Measurements from ENCODE around the gene MRPL43.

The MRPL43 gene

GRCh38 chr10:101001659-101002035 is 14.3 kb upstream of the MRPL43 start:
- no peak for DNase-seq

- no peak for DNase-seq
These were observed 13.8 kb upstream of the MRPL43 start for GRCh38 chr10:101000915-101001658.

- DNase-seq: no peak
These were observed 13.0 kb upstream of the MRPL43 start for GRCh38 chr10:101000127-101000914.

- no peak for DNase-seq
These were observed 12.4 kb upstream of the MRPL43 start, which contains the start of gene LZTS2 for GRCh38 chr10:100999742-101000126. Gene LZTS2 (plus strand): TSS chr10:100999808. CDS start chr10:101002539, 2,731 bp downstream.

DNA sequence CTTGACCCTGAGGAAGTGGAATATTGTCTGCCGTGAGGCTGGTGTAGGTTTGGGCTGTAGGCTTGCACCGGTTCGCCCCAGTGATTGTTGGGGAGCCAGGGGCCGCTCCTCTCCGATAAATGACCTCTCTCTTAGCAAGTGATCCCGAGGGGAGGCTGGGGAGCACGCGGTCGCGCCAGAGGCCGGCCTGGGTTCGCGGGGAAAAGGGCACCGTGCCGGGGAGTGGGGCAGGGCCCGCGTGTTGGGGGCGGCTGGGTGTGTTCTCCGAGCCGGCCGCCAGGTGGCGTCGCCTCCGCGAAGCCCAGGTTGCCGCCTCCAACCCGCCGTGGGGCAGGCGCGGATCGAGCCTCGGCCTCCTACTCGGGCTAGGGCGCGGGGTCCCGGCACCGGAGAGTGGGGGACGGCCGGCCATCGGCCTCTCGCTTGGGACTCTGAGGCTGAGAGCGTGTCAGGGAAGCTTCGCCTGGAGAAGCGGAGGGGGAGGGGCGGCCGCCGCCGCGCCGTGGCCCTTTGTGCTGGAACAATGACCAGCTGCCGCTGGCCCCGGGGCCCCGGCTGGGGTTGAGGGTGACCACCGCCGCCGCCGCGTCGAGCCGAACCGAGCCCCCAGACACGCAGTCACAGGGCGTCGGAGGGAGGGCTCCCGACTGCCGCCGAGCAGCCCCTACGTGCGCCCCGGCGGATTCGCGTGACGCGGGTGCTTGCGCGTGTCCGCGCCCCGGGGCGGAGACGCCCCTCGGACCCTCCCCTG is 11.9 kb upstream of the MRPL43 start:
- DNase-seq: peak in 1 of 2 experiments; percentile 43

DNA sequence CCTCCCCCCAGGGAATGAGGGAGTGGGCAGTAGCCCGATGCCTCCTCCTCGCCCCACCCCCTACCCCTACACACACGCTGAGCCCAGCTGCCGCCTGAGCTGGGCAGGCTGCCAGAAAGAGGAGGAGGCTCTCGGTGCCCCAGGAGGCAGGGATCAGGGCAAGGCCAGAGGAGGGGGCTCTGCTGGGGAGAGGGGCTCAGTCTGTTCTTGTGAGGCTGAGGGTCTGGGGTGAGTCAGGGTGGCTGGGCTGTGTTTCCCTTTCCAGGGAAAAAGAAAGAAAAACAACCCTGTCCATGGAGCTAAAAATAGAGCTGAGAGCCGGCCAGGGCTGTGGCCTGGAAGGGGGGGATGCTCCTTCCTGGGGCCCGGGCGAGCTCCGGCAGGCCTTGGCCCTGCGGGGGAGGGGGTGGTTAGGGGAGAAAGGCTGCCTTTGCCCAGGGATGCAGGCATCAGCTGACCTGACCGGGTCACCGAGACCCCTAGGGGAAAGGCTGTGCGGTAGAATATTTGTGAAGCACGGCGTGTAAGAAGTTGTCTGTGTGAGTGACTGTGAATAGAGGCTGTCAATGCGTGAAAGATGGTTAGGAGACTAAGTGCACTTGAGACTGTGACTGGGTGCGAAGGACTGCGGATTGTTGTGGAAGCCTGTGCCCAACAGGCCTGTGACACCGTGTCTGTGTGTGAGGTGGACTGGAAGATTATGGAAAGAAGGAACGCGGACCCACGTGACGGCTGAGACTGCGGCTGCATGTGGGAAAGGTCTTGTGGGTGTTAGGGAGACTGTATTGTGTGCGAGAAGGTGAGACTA is 11.1 kb upstream of the MRPL43 start:
- DNase-seq: peak in 1 of 2 experiments; percentile 44

DNA sequence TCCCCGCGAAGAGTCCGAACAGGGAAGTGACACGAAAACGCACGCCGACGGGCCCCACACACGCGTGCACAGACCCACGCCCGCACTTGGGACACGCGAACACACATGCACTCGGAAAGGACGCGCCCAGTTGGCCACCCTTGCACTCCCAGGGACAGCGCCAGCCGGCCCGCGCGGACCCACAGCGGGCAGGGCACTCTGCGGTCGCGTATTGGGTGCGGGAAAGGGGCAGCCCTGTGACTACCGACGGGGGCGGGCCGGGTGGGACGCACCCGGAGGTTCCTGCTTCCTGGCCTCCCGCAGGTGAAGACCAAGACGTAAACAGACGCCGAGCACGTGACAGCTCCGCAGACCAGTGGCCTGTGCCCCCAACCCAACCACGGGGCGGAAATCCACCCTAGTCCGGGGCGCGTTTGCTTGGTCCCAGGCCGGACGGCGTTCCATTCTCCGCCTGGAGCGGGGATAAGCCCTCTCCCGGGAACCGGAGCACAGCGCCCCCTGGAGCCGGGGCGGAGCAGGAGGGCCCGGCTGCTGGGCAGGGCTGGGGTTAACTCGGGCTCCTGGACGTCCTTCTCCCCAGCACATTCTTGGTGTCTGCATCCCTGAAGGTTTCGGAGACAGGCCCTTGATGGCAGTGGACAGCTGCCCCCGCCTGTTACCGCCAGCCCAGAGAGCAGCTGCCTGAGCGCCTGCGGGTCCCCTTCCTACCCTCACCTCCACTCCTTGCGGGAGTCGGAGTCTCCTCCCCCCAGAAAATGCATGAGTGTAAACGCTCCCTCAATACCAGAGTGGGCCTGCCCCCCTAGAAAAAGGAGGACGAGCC is 10.3 kb upstream of the MRPL43 start:
- DNase-seq: peak; percentile 35 to 63

DNA sequence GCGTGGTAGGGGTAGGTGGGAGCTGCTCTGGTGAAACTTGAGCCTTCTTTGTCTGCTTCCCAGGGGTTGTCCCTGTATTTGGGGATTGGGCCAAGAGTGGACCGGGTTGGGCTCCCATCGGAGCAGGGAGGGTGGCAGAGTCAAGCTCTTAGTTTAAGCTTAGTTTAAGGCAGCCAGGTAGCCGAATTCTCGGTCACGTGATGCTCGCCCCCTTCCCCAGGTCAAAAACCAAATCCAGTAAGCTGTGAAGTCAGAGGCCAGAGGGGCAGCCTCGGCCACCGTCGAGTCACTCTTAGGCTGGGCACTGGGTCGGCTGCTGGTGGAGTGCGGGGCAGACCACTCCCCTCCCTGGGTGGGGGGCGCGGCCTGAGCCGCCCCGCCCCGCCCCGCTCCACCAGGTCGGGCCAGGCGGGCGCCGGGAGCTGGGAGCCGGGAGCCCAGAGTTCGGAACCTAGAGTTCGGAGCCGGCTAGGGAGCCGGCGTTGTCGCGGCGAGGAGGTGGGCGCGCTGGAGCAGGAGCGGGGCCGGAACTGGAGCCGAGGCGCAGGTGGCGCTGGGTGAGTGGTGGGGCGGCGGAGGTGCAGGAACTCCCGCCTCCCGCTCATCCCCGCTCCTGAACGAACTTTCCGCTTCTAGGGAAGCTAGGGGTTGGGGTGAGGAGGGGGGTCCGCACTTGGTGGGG is 9.5 kb upstream of the MRPL43 start:
- no peak for DNase-seq

- no peak for DNase-seq
These were observed 7.9 kb upstream of the MRPL43 start for GRCh38 chr10:100995181-100995580.

DNA sequence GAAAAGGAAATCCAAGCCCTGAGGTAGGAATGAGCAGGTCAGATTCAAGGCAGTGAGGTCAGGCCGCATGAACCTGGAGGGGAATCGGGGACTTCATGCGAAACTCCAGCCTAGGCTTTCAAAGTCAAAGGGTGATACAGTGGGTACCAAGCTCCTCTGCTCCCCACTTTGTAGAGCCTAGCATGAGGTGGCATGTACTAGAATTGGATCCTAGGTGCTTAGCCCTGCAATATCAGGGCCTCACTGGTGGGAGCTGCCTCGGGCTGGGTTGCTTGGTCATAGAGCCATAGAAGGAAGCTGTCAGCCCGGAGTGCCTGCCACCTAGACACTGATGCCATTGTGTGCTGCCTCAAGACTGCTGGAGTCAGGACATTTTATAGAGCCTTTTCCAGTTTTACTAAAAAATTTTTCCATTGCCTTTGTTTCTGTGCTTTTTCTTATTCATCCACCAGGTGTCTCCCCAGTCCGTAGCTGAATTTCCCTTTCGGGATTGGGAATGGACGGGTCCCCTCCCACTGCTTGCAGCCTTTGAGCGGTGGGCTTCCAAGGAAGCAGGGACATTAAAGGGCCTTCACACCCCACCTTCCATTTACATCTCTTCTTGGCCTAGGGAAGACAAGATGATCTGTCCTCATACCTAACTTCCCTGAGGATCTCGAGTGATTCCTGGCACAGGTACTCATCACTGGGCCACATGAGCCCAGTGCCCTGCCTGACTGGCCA is 6.8 kb upstream of the MRPL43 start:
- DNase-seq: peak in 1 of 2 experiments; percentile 32

DNA sequence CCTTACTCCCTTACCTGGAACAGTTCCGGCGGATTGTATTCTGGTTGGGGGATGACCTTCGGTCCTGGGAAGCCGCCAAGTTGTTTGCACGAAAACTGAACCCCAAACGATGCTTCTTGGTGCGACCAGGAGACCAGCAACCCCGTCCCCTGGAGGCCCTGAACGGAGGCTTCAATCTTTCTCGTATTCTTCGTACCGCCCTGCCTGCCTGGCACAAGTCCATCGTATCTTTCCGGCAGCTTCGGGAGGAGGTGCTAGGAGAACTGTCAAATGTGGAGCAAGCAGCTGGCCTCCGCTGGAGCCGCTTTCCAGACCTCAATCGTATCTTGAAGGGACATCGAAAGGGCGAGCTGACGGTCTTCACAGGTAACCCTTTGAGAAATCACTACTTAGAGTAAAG is 1.8 kb upstream of the MRPL43 start:
- no peak for DNase-seq

DNA sequence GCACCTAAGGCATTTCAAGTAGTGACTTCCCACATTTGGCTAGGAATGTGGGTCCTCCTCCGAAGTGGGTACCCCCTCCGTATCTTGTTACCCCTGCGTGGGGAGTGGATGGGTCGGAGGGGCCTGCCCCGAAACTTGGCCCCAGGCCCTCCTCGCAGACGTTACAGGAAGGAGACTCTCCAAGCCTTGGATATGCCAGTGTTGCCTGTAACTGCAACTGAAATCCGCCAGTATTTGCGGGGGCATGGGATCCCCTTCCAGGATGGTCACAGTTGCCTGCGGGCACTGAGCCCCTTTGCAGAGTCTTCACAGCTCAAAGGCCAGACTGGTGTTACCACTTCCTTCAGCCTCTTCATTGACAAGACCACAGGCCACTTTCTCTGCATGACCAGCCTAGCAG is 869 bp upstream of the MRPL43 start:
- DNase-seq: no peak

DNA sequence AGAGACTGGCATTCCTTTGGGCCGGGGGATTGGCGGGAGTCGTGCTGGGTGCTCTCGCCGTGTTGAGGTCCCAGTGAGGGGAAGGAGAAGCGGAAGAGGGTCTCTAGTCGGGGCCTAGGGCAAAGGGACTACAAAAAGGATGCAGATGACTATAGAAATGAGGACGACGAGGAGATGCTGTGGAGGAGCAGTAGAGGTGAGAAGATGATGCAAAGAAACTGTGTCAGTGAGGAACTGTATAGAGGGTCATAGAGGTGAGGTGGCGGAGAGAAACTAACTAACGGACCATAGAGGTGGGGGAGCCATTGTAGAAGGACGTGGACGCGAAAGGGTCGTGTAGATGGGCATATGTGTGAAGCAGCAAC is 370 bp upstream of the MRPL43 start:
- DNase-seq: no peak

DNA sequence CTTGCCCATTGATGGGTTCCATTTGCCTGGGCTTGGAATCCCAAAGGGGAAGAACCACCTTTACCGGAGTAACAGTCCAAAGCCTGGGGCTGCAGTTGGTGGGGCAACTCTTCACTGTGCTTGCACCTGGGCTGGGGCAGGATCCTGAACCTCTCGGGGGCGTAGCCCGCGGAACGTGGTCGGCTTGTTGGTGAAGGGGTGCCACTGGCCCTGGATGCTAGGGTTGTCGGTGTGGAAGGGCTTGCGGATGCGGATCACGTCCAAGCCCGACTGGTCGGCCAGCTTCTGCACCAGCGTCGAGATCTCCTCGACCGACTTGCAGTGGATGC is 710 bp downstream of the MRPL43 start:
- DNase-seq: no peak

- DNase-seq: no peak
These were observed 2.0 kb downstream of the MRPL43 start for GRCh38 chr10:100985336-100985735.

- DNase-seq: no peak
These were observed 2.6 kb downstream of the MRPL43 start for GRCh38 chr10:100984672-100985177.

DNA sequence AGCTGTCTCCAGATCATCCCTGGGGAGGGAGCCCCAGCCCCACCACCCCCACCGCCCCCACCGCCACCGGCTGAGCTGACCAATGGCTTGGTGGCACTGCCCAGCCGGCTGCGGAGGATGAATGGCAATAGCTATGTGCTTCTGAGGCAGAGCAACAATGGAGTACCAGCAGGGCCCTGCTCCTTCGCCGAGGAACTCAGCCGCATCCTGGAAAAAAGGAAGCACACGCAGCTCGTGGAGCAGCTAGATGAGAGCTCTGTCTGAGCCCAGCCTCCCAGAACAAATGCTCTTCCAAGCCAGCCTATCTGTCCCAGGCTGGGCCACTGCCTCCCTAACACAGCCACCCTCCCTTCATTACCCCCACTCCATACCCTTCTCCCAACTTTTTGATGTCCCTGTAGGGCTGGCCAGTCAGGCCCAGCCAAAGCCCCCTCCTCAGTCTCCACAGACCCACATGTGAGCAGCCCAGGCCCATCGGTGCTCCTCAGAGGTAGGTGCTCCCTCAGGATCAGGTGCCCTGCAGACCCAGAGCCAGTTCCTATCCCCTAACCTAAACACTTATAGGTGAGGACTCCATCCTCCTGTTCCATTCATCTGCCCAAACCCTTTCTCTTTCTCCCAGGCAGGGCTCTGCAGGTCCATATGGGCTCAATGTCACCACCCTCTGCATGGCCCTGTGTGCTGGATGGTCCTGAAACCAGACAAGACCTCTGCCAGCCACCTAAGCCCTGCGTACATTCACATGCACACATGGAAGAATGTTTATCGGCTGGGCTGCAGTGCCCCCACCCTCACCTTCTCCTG is 3.2 kb downstream of the MRPL43 start:
- DNase-seq: no peak

DNA sequence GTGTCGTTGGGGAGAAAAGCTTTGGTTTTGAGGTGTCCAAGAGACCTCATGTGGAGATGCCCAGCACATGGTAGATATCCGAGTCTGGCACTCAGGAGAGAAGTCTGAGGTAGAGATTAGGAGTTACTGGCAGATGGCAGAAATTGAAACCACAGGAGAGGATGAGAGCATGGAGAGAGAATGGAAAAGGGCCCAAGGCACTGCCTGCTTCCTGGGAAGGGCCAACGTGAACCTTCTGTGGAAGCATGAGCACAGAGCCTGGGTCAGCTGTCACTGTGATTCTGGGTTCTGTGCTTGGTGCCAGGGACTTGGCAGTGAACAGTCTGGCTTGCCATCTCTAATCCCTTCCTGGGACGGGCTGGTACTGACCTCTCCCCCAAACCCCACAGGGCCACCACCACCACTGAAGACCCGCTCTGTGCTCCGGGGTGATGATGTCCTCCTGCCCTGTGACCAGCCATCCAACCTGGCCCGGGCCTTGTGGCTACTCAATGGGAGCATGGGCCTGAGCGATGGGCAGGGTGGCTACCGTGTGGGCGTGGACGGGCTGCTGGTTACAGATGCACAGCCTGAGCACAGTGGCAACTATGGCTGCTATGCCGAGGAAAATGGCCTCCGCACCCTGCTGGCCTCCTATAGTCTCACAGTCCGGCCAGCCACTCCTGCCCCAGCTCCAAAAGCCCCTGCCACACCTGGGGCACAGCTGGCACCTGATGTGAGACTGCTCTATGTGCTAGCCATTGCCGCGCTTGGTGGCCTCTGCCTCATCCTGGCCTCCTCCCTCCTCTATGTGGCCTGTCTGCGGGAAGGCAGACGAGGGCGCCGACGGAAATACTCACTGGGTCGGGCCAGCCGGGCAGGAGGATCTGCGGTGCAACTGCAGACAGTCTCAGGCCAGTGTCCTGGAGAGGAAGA is 4.1 kb downstream of the MRPL43 start:
- no peak for DNase-seq

Measured in SW 1271 (cell line).